ENCODE data around the gene C3orf62. TPM values are rescaled to one million over a fixed set of nuclear protein-coding genes. Genes with fewer than 3 reads are reported as not detected.
A peak's percentile ranks its signal among the peaks of the same experiment; 100 is the strongest.

Gene C3orf62
- total and polyA plus RNA-seq, 2 experiments from 2014 or later = 3.3 to 4.5 TPM

GRCh38 chr3:49219132-49219531, 57.9 kb downstream of the C3orf62 start:
- no peak for DNase-seq (ENCODE audit: low spot score)
- no peaks in the 10 kb centered on the region for H3K36me3 ChIP-seq (replicated peaks; ENCODE audit: insufficient read depth, low read depth)
- no peaks in the 10 kb centered on the region for H3K27me3 ChIP-seq
- H3K9me2 ChIP-seq (replicated peaks; ENCODE audit: insufficient read depth) = no peaks in the 10 kb centered on the region
- no peak overlapping the region for H3K4me3 ChIP-seq
- no peaks in the 10 kb centered on the region for H3K9me3 ChIP-seq (ENCODE audit: low read depth)
- WGBS (ENCODE audit: low lambda C conversion rate, missing lambda C conversion rate) = 88% methylated on average over 6 of the region's 6 CpGs
- no peak overlapping the region for H3K4me2 ChIP-seq
- no peak overlapping the region for H2AFZ ChIP-seq
- no peak for TF ChIP-seq EZH2 (IDR thresholded peaks at IDR 0.05; ENCODE audit: borderline replicate concordance)
- no peak for TF ChIP-seq CTCF (IDR thresholded peaks at IDR 0.05; ENCODE audit: poor library complexity)
- TF ChIP-seq EZH2phosphoT487 (IDR thresholded peaks at IDR 0.05; ENCODE audit: low read depth, severe bottlenecking, unreplicated experiment) = no peak
- H3K4me1 ChIP-seq (ENCODE audit: insufficient read depth) = no peaks in the 10 kb centered on the region
- H3K27ac ChIP-seq = peak overlapping the region; percentile 29
- H4K20me1 ChIP-seq (ENCODE audit: insufficient read depth, poor library complexity, severe bottlenecking) = no peaks in the 10 kb centered on the region
- no peaks in the 10 kb centered on the region for H3K79me2 ChIP-seq

Small RNA genes within 50 kb of the gene (microRNA-seq; reads per million reads assigned to microRNA genes)
- gene MIR4271 = not detected

Small RNA genes within 50 kb of the gene (small RNA-seq; reads per million reads assigned to genes)
- not detected for gene AC121247.2
- gene MIR4271 = not detected
- gene RF00019 = not detected

Other genes with a start within 250 kb of the C3orf62 start
- gene IMPDH2, start 247.8 kb downstream of the C3orf62 start, total RNA-seq = 180 and 184 TPM in 2 replicates
- 115 TPM in 2 replicates for gene IMPDH2, start 247.8 kb downstream of the C3orf62 start, polyA plus RNA-seq
- gene QRICH1, start 183.2 kb downstream of the C3orf62 start, total RNA-seq = 57.7 and 79.9 TPM in 2 replicates
- gene QRICH1, start 183.2 kb downstream of the C3orf62 start, polyA plus RNA-seq = 38.2 and 42.6 TPM in 2 replicates
- gene QARS1, start 172.5 kb downstream of the C3orf62 start, total RNA-seq = 206 and 232 TPM in 2 replicates
- 104 and 112 TPM in 2 replicates for gene QARS1, start 172.5 kb downstream of the C3orf62 start, polyA plus RNA-seq
- gene USP19, start 156.4 kb downstream of the C3orf62 start, total RNA-seq = 44.2 and 44.6 TPM in 2 replicates
- 31.4 and 32.7 TPM in 2 replicates for gene USP19, start 156.4 kb downstream of the C3orf62 start, polyA plus RNA-seq
- gene LAMB2, start 144.2 kb downstream of the C3orf62 start, total RNA-seq = 343 and 396 TPM in 2 replicates
- 437 and 474 TPM in 2 replicates for gene LAMB2, start 144.2 kb downstream of the C3orf62 start, polyA plus RNA-seq
- 36.5 and 40.9 TPM in 2 replicates for gene CCDC71, start 110.9 kb downstream of the C3orf62 start, total RNA-seq
- 0.09 and 0.60 TPM in 2 replicates for gene CCDC71, start 110.9 kb downstream of the C3orf62 start, polyA plus RNA-seq
- 54.6 and 72.0 TPM in 2 replicates for gene KLHDC8B, start 105.6 kb downstream of the C3orf62 start, total RNA-seq
- gene KLHDC8B, start 105.6 kb downstream of the C3orf62 start, polyA plus RNA-seq = 86.4 and 97.1 TPM in 2 replicates
- 14.4 and 20.1 TPM in 2 replicates for gene USP4, start 62.8 kb upstream of the C3orf62 start, total RNA-seq
- 23.9 and 26.5 TPM in 2 replicates for gene USP4, start 62.8 kb upstream of the C3orf62 start, polyA plus RNA-seq
- 186 and 205 TPM in 2 replicates for gene GPX1, start 81.1 kb upstream of the C3orf62 start, total RNA-seq
- 437 and 440 TPM in 2 replicates for gene GPX1, start 81.1 kb upstream of the C3orf62 start, polyA plus RNA-seq
- gene RHOA, start 134.7 kb upstream of the C3orf62 start, total RNA-seq = 434 and 527 TPM in 2 replicates
- 371 and 392 TPM in 2 replicates for gene RHOA, start 134.7 kb upstream of the C3orf62 start, polyA plus RNA-seq
- gene TCTA, start 135.2 kb upstream of the C3orf62 start, total RNA-seq = 20.9 and 24.5 TPM in 2 replicates
- gene TCTA, start 135.2 kb upstream of the C3orf62 start, polyA plus RNA-seq = 30.1 and 31.6 TPM in 2 replicates
- gene AMT, start 145.2 kb upstream of the C3orf62 start, total RNA-seq = 19.0 and 26.5 TPM in 2 replicates
- gene AMT, start 145.2 kb upstream of the C3orf62 start, polyA plus RNA-seq = 32.7 and 39.7 TPM in 2 replicates
- 6.7 and 8.1 TPM in 2 replicates for gene NICN1, start 152.1 kb upstream of the C3orf62 start, total RNA-seq
- gene NICN1, start 152.1 kb upstream of the C3orf62 start, polyA plus RNA-seq = 10.4 and 14.0 TPM in 2 replicates
- gene DAG1, start 193.0 kb upstream of the C3orf62 start, total RNA-seq = 59.9 and 63.7 TPM in 2 replicates
- 44.6 and 50.3 TPM in 2 replicates for gene DAG1, start 193.0 kb upstream of the C3orf62 start, polyA plus RNA-seq